MG63 (cell line): ENCODE results near the gene ZMYM2. TPM values are rescaled to one million over a fixed set of nuclear protein-coding genes. Genes with fewer than 3 reads are reported as not detected.

Experiments used
- DNase-seq: peaks from one replicate; pipeline ENCODE4 v3.0.0-alpha.2; 2020
- H3K27me3 ChIP-seq: fragments of 250-450 bp; sonication (Bioruptor Pico); 2 replicates; pipeline ENCODE4 v1.5.1; 2020; ENCODE audit warnings: mild to moderate bottlenecking, moderate library complexity
- H3K36me3 ChIP-seq: fragments of 250-450 bp; sonication (Bioruptor Pico); 2 replicates; pipeline ENCODE4 v1.5.1; 2020; ENCODE audit warnings: mild to moderate bottlenecking, moderate library complexity
- H3K4me3 ChIP-seq: fragments of 250-450 bp; sonication (Bioruptor Pico); 2 replicates; pipeline ENCODE4 v1.5.1; 2020; ENCODE audit warnings: mild to moderate bottlenecking, moderate library complexity
- H3K9me3 ChIP-seq: fragments of 250-450 bp; sonication (Bioruptor Pico); 2 replicates; pipeline ENCODE4 v1.5.1; 2020; ENCODE audit warnings: mild to moderate bottlenecking, moderate library complexity
- total RNA-seq: library from RNA; depleted of rRNA; stranded (reverse); fragments of >200 nt; shearing (Covaris generic); gene quantifications from 2 replicates; pipeline ENCODE4 v1.2.3, GENCODE V29; 2014; ENCODE audit warnings: low replicate concordance; rRNA removed

Gene ZMYM2
- 30.6 and 56.8 TPM in 2 replicates for total RNA-seq

DNA sequence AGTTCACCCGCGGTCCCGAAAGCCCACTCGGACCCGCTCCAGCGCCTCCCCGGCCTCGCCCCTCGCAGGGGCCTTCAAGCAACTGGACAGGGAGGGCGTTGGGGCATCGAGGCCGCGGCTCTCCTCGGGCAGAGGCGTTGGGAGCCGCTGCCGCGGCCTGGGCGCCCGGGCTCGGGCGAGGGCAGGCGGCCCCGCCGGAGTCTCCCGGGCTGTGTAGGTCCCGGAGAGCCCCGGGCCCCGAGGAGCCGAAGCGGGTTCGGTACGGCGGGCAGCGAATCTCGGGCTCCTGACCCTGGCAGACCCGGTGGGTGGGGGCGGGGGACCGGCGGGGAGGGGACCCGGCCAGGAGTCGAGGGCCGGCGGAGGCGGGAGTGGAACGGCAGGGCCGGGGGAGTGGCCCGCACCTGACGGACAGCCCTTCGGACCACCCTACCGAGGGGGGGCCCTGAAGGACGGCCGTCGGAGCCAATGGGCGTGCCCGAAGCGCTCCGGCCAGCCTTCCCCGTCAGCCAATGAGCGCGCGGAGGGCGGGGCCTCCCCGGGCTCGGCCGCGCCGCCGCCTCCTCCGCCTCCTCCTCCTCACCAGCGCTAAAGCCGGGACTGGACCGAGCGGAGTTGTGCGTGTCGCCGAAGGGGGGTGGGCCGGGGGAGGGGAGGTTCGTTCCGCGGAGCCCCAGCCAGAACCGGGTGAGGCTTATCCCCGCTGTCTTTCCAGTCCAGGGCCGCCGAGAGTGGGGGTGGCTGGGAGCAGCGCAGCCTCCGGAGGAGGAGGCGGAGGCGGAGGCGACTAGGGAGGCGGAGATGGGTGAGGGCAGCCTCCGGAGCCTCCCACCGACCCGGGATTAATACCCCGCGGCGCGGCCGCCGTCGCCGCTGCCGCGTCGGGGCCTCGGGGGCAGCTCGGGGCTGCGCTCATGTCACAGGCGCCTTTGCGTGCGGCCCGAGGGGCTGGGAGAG lies at the start of gene ZMYM2:
Gene ZMYM2 (plus strand): TSS at position 573 of the 957 bp plus-strand sequence. CDS start 34,346 bp downstream, outside the sequence.
- Histone ChIP-seq H3K36me3 (peaks cover 22% of the 10 kb centered on the region), H3K4me3 (peak within 1 kb of the TSS; percentile 83), H3K27me3 (no peaks in the 10 kb centered on the region), H3K9me3 (no peaks in the 10 kb centered on the region)
- DNase-seq = peak; percentile 98

DNA sequence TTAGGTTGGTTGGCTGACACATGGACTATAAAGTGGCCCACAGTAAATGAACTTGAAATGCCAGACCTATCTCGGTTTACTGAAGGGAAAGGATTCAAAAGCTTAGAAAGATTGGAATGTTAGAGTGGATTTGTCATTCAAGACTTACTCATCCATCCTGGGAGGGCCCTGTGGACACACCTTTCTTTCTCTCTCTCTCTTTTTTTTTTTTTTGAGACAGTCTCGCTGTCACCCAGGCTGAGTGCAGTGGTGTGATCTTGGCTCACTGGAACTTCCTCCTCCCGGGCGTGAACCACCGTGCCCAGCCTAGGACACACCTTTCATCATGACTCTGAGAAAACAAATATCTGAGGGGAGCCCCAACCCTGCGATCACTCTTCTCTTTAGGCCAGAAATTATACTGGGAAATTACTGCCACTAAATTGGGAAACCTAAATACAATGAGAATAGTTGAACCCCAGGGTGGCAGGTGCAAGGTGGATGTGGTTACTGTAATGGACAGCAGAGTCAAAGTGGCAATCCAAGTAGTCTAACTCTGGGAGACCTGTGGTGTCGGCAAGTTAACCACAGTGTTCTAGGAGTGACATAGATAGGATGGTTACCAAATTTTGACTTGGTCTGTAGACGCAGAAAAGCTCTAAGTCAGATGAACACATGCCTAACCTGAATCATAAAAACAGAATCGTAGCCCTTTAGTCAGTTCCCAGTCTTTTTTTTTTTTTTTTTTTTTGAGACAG lies 48.0 kb upstream of the ZMYM2 start:
- H3K9me3 ChIP-seq = no peaks in the 10 kb centered on the region
- no peaks in the 10 kb centered on the region for H3K27me3 ChIP-seq
- peak; percentile 23 for DNase-seq
- no peaks in the 10 kb centered on the region for H3K36me3 ChIP-seq
- H3K4me3 ChIP-seq = no peak overlapping the region

DNA sequence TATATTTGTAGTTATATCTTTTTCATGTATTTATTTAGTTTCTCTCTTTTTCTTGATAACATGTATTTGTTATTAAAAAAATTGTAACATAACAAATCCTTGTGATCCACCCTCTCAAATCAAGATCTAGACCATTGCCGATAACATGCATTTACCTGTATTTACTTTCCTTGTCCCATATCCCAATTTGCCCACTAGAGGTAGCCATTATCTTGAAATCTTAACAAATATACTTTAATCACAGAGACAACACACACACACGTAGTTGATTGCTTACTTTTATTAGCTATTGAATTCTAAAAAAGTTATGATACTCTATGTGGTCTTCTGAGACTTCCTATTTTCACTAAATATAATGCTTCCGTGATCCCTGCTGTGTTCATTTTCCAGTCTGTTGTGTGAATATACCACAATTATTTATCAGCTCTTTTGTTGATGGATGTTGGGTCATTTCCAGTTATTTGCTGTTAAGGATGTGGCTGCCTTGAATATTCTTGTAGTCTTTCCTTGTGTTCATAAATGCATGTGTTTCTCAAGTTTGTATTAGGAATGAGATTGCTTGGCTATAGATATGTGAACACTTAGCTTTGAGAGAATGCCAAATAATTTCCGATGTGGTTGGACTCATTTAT lies 31.3 kb upstream of the ZMYM2 start:
- Histone ChIP-seq H3K9me3 (no peaks in the 10 kb centered on the region), H3K36me3 (no peaks in the 10 kb centered on the region), H3K4me3 (no peak overlapping the region), H3K27me3 (no peaks in the 10 kb centered on the region)
- DNase-seq = no peak

DNA sequence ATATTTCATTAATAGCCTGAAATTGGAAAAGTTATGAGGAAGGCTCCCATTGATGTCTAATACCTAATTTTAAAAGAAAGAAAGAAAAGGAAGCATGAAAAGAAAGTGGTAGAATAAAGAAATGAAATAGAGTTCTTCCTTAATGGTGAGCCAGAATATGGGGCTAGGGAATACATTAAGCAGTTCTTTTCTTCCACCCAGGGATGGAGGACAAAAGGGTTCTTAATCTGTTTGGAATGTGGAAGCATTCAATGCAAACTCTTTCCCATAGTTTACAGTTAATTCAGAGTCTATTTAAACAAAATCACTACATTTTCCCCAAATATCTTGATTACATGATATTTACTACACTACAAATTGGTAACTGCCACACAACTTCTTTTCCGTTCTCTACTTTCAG lies 18.4 kb upstream of the ZMYM2 start:
- Histone ChIP-seq H3K4me3 (no peak overlapping the region), H3K9me3 (no peaks in the 10 kb centered on the region), H3K36me3 (no peaks in the 10 kb centered on the region), H3K27me3 (no peaks in the 10 kb centered on the region)
- no peak for DNase-seq

DNA sequence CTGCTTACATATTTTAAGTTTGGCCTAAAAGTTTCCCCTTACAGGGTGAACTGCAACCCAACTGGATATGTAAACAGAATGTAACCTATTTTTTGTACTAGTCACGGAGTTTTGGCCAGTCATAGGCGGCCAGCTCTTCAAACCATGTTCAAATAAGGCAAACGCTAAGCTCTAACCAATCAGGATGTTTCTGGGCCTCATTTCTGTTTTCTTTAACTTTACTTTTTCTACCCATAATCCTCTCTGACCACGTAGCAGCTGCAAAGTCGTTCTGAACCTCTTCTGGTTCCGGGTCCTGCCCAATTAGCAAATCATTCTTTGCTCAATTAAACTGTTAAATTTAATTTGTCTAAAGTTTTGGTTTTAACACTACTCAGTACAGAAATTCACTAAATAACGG lies 8.2 kb upstream of the ZMYM2 start:
- DNase-seq = no peak

DNA sequence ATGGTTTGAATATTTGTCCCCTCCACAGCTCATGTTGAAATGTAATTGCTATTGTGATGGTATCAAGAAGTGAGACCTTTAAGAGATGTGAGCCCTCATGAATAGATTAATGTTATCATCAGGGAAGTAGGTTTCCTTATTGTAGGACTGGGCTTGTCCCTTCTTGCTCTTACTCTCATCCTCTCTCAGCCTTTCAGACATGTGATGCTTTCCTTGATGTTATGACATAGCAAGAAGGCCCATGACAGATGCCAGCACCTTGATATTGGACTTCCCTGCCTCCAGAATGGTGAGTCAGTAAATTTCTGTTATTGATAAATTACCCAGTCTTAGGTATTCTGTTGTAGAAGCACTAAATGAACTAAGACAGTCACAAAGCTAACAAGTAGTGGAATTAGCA lies 5.7 kb upstream of the ZMYM2 start:
- Histone ChIP-seq H3K27me3 (no peaks in the 10 kb centered on the region), H3K9me3 (no peaks in the 10 kb centered on the region), H3K4me3 (no peak overlapping the region), H3K36me3 (no peaks in the 10 kb centered on the region)
- no peak for DNase-seq

More for the DNA sequence above, 8.2 kb upstream of the ZMYM2 start:
- H3K36me3 ChIP-seq = no peaks in the 10 kb centered on the region
- no peaks in the 10 kb centered on the region for H3K9me3 ChIP-seq
- no peak overlapping the region for H3K4me3 ChIP-seq
- no peaks in the 10 kb centered on the region for H3K27me3 ChIP-seq

DNA sequence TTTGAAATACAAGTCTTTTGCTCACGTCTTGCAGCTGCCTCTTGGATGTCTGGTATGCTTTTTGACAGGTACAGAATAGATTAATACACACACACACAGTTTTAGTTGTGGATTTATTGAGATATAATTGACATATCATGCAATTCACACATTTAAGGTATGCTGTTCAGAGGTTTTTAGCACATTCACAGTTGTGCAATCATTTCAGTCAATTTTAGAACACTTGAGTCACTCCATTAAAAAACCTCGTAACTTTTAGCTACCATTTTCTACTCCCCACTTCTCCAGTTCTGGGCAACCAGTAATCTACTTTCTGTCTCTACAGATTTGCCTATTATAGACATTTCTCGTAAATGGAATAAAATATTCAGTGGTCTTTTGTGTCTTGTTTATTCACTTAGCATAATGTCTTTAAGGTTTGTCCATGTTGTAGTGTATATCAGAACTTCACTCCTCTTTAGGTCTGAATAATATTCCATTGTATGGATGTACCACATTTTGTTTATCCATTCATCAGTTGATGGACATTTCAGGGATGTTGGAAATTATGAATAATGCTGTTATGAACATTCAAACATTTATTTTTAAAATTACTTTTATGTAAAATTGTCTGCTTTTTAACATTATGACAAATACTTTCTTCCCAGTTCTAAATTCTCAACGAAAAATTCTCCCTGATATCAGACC lies 2.5 kb upstream of the ZMYM2 start:
- Histone ChIP-seq H3K9me3 (no peaks in the 10 kb centered on the region), H3K4me3 (no peak overlapping the region), H3K27me3 (no peaks in the 10 kb centered on the region), H3K36me3 (peaks cover 7% of the 10 kb centered on the region)
- DNase-seq = no peak

DNA sequence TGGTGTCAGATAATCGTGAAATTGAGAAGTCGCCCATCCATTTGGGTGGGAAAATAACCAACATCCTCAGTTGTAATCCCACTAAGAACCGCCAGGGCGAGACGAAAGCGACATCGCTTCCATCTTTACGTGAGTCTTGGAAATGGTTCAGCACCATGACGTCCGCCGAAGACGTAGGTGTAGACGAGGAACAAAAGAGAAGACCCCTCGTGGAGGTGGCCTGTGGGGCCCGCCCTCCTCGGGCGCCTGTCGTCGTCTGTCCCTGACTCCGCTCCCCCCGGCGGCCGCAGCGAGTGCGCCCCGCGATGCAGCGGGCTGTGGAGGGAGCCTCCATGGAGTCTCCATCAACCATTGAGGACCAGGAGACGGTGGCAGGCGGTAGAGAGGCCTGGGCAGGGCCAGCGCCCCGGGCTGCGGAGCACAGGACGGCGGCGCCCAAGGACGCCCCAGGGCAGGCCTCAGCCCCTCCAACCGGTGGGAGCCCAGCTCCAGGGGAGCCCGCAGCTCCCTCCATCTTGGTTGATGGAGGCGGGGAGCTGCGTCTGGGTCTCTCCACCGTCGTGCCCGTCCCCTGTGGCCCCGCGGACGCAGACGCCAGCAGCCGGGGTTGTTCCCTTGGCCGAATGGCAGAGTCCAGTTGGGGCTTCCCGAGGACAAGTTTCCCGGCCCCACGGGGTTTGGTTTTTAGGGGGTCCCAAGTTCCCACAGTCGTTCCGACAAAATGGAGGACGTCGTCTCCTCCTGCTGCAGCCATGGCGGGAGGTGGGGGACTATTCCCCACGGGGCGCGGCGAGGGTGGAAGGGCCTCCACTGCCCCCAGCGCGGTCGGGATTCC lies 990 bp upstream of the ZMYM2 start:
- H3K4me3 ChIP-seq = peak overlapping the region; percentile 83
- peak; percentile 39 for DNase-seq
- no peaks in the 10 kb centered on the region for H3K9me3 ChIP-seq
- H3K27me3 ChIP-seq = no peaks in the 10 kb centered on the region
- H3K36me3 ChIP-seq = peaks cover 18% of the 10 kb centered on the region

DNA sequence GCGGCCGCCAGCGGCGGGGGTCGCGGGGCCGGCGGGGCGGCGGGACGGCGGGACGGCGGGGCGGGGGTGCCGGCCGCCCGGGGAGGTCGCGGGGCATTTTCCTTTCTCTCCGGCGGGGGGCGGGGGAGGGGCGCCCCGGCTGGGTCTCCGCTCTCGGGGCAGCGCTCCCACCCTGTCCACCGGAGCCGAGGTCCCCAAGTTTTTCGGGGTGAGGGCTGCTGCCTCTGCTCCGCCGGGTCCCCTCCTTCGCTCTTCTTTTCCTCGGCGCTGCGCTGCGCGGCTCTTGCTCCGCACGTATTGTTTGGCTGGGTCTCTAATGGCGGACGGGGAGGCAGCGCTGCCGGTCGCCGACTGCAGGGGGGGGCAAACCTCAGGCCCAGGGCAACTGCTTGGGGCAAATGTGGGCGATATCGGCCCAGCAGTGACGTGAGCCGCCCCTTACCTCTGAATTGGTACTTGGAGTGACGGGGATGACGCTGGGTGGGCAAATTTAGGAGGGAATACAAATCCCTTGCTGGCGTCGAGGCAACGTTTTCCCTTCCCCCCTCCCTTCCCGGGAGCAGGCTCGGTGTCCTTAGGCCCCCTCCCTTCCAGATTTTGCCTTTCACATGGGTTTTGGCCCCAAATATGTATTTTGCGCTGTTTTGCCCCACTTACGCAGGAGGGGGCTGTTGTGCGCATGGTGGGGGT lies 759 bp downstream of the ZMYM2 start:
- H3K9me3 ChIP-seq = no peaks in the 10 kb centered on the region
- peak; percentile 53 for DNase-seq

DNA sequence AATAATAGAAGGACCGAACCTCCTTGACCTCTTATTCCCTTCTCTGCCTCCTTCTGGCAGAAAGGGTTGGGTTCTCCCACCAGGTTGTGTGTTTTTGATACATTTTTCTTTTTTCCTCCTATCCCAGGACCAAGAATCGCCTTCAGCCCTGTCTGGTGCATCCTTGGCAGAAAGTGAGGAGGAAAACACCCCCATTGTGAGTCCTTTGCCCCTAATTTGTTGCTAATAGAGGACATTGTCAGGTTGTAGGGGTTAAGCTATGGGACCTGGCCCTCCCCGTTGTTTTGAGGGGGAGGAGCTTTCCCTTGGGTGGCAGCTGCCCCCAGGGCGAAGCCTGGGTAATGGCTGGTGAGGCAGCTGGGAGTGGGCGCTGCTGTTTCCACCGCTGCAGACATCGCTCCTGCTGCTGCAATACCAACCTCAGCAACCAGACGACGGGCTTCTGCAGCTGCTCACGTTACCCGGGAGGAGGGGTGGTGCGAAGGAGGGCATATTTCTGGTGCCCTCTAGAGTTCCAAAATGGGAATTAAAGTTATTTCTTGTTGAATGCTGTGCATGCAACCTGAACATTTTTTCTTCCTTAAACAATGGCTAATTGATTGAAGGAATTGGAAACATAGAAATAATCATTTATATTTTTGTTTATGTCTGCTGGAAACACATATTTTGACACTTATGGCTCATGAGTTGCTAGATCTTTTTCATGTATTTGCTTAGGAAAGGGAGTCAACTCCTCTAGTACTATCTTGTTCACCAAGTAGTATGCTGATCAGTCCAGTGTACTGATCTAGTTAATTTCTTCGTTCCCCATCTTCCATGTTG lies 1.5 kb downstream of the ZMYM2 start:
- Histone ChIP-seq H3K9me3 (no peaks in the 10 kb centered on the region), H3K27me3 (no peaks in the 10 kb centered on the region), H3K4me3 (peak overlapping the region; percentile 83), H3K36me3 (peaks cover 27% of the 10 kb centered on the region)
- DNase-seq = peak; percentile 90

More for the DNA sequence above, 759 bp downstream of the ZMYM2 start:
- peaks cover 27% of the 10 kb centered on the region for H3K36me3 ChIP-seq
- peak overlapping the region; percentile 83 for H3K4me3 ChIP-seq
- H3K27me3 ChIP-seq = no peaks in the 10 kb centered on the region

DNA sequence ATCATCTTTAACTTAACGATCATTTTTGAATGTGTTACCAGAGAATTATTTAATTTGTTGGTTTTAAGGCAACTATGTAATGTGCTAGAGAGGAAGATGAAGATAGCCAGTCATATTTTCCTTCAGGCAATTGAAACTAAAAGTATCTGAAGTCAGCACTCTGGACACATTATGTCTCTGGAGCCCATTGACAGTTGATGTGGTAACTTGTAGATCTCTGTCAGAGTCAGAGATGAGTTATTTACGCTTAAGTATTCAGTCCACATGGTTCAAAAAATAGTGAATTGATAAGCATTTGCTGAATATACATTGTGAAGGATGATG lies 2.1 kb downstream of the ZMYM2 start:
- H3K9me3 ChIP-seq = no peaks in the 10 kb centered on the region
- H3K36me3 ChIP-seq = peaks cover 27% of the 10 kb centered on the region
- no peaks in the 10 kb centered on the region for H3K27me3 ChIP-seq
- no peak for DNase-seq
- peak overlapping the region; percentile 83 for H3K4me3 ChIP-seq

DNA sequence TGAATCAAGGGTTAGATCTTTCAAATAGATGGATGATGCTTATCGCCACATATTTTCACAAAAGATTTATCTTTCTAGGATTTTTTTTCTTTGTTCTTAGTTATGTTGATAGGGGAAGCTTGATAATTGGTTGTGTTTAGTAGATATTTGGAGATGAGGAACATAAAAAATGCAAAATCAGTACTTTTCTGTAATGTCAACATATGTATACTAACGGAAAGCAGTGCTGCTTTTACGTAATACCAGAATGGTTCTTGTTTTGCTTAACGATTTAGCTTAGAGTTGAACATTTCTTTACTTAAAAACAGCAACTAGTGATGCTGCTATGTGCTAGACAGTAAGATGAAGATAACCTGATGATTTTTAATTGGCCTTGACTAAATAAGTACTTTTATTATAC lies 3.0 kb downstream of the ZMYM2 start:
- H3K27me3 ChIP-seq = no peaks in the 10 kb centered on the region
- peaks cover 31% of the 10 kb centered on the region for H3K36me3 ChIP-seq
- H3K4me3 ChIP-seq = no peak overlapping the region
- no peaks in the 10 kb centered on the region for H3K9me3 ChIP-seq
- no peak for DNase-seq

DNA sequence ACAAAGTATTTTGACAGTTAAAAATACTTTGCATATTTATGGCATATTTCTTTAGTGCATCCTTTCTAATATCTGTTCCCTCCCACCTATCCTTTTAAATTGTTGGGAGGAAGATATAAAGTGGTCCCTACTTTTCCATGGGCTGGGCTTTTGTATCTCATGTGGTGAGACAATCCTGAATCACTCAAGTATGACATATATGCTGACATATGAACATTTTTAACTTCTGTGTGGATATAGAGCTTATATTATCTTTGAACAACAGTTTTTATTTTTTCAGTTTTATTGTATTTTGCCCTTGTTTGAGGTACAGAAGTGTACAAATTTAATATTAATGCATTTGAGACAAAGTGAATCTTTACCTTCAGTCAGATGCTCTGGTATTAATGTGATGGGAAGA lies 3.4 kb downstream of the ZMYM2 start:
- H3K27me3 ChIP-seq = no peaks in the 10 kb centered on the region
- H3K36me3 ChIP-seq = peaks cover 35% of the 10 kb centered on the region
- DNase-seq = no peak
- no peak overlapping the region for H3K4me3 ChIP-seq
- H3K9me3 ChIP-seq = no peaks in the 10 kb centered on the region

DNA sequence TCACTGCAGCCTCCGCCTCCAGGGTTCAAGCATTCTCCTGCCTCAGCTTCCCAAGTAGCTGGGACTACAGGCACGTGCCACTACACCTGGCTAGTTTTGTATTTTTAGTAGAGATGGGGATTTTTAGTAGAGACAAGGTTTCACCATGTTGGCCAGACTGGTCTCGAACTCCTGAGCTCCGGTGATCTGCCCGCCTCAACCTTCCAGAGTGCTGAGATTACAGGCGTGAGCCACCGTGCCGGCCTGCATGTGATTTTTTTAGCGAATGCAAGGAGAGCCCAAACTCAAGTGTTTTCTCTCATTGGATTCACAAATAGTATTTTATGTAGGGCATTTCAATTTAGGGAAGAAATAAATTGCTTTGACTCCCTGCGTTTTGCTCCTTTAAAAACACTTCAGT lies 4.4 kb downstream of the ZMYM2 start:
- H3K9me3 ChIP-seq = no peaks in the 10 kb centered on the region
- no peaks in the 10 kb centered on the region for H3K27me3 ChIP-seq
- no peak overlapping the region for H3K4me3 ChIP-seq
- DNase-seq = no peak
- H3K36me3 ChIP-seq = peaks cover 45% of the 10 kb centered on the region

DNA sequence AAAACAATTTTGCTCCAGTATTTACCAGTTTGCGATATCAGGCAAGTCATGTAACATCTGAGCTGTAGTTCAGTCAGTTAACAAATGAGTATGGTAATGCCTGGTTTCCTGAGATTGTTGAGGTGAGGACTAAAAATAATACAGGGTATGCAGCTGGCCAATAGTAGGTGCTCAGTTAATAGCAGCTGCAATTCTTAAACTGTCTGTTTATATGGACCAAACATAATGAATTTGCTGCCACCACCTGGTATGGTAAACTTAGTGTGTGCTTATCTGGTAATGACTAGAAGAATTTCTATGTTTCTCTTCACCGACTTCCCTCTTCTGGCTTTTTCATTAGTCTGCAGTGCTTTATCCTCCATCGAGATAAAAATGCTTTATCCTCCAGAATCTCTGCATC lies 9.1 kb downstream of the ZMYM2 start:
- no peak for DNase-seq
- Histone ChIP-seq H3K27me3 (no peaks in the 10 kb centered on the region), H3K9me3 (no peaks in the 10 kb centered on the region), H3K4me3 (no peak overlapping the region), H3K36me3 (peaks cover 51% of the 10 kb centered on the region)
